ENCODE data around the gene RBP5.

The RBP5 gene

GRCh38 chr12:7144414-7145120 is 15.9 kb upstream of the RBP5 start:
- ATAC-seq = no peak

- no peak for ATAC-seq
Measured at GRCh38 chr12:7143564-7143963, 14.9 kb upstream of the RBP5 start.

- no peak for ATAC-seq
Measured at GRCh38 chr12:7142809-7143465, 14.2 kb upstream of the RBP5 start.

GRCh38 chr12:7142056-7142644 is 13.5 kb upstream of the RBP5 start:
- peak; percentile 78 to 85 for ATAC-seq

- ATAC-seq = no peak
Measured at GRCh38 chr12:7141351-7142005, 12.8 kb upstream of the RBP5 start.

GRCh38 chr12:7139200-7139599 is 10.5 kb upstream of the RBP5 start:
- no peak for ATAC-seq

- no peak for ATAC-seq
Measured at GRCh38 chr12:7137908-7138307, 9.2 kb upstream of the RBP5 start.

GRCh38 chr12:7136676-7137075 is 8.0 kb upstream of the RBP5 start:
- ATAC-seq = no peak

GRCh38 chr12:7136071-7136470 is 7.4 kb upstream of the RBP5 start:
- ATAC-seq = no peak

- no peak for ATAC-seq
Measured at GRCh38 chr12:7134396-7135166, 5.9 kb upstream of the RBP5 start.

GRCh38 chr12:7131502-7131866 is 2.8 kb upstream of the RBP5 start:
- no peak for ATAC-seq

- ATAC-seq = peak; percentile 33
Measured at GRCh38 chr12:7130701-7131501, 2.2 kb upstream of the RBP5 start.

GRCh38 chr12:7129872-7130691 is 1.4 kb upstream of the RBP5 start, which contains the start of gene CLSTN3:
Gene CLSTN3 (plus strand): TSS chr12:7130371. CDS start chr12:7130649, 278 bp downstream.
- ATAC-seq = peak; percentile 85 to 87

GRCh38 chr12:7129287-7129871 is 690 bp upstream of the RBP5 start:
- ATAC-seq = no peak

- ATAC-seq = no peak
Measured at GRCh38 chr12:7127916-7128626, 618 bp downstream of the RBP5 start.

GRCh38 chr12:7125632-7126227 is 3.0 kb downstream of the RBP5 start:
- ATAC-seq = no peak

GRCh38 chr12:7123806-7124522 is 4.7 kb downstream of the RBP5 start:
- no peak for ATAC-seq
